K562 (cell line): ENCODE data around the gene ARSD. TPM values are rescaled to one million over a fixed set of nuclear protein-coding genes. Genes with fewer than 3 reads are reported as not detected.

Experiments
- ATAC-seq: fragments of 200-7000 bp; cut with Tn5 transposase; 3 replicates; pipeline ENCODE4 v1.9.1; 2020; ENCODE audit warnings: moderate library complexity
- BruUV-seq: library from RNA; stranded (reverse); fragments of 400-500 nt; replicated peaks from 2 replicates; lab custom pipeline; 2021; lab: Mats Ljungman, UMichigan
- CTCF ChIA-PET: fragments of 300-600 bp; formaldehyde crosslinking; extraction: SDS; loops from one replicate; lab custom pipeline; 2021; ENCODE audit warnings: low intra/inter-chr PET ratio; lab: Yijun Ruan, JAX
- POLR2A ChIA-PET: fragments of 300-600, 350-650 bp; sonication (Branson Sonifier 250); formaldehyde crosslinking; extraction: SDS; loops from one replicate; lab custom pipeline; 2021; ENCODE audit warnings: antibody characterized with exemption, inconsistent platforms; lab: Yijun Ruan, JAX
- DNase-seq, 4 experiments: peaks; one replicate each; pipeline versions ENCODE4 v3.0.0 to v3.0.0-alpha.2; 2011 to 2018; ENCODE audit warnings: low spot score in 3 of 4, mixed read lengths in 3 of 4; ENCODE audit errors: extremely low read depth in 1 of 4
- FAIRE-seq: peaks from 2 replicates; lab custom pipeline; 2011; peaks lifted over from hg19 to GRCh38; lab: Jason Lieb, UNC
- H2AFZ ChIP-seq: 2 replicates; pipeline ENCODE4 v1.6.0; 2011; ENCODE audit warnings: low read depth, low read length, control low read depth, inconsistent platforms
- H3K27ac ChIP-seq: fragments of 200-600 bp; 3 replicates; pipeline ENCODE4 v1.8.0; 2011; ENCODE audit warnings: low read depth, mild to moderate bottlenecking, control low read depth, inconsistent platforms, low read length, moderate library complexity, mixed read lengths; ENCODE audit errors: extremely low read depth
- H3K27me3 ChIP-seq, 2 experiments: fragments of 300-600 bp in 1 of 2; 2 replicates in 1 of 2; 3 replicates in 1 of 2; pipeline versions ENCODE4 v1.6.0 to v1.8.0; 2011; ENCODE audit warnings: inconsistent platforms in 2 of 2, low read length in 2 of 2, mild to moderate bottlenecking in 1 of 2, mixed read lengths in 1 of 2, moderate library complexity in 1 of 2; ENCODE audit not compliant: control insufficient read depth in 2 of 2, insufficient read depth in 2 of 2
- H3K36me3 ChIP-seq: fragments of 300-600 bp; 3 replicates; pipeline ENCODE4 v1.8.0; 2011; ENCODE audit warnings: mild to moderate bottlenecking, low read length, inconsistent platforms; ENCODE audit not compliant: control insufficient read depth, insufficient read depth
- H3K4me1 ChIP-seq, 2 experiments: fragments of 200-600 bp in 1 of 2; replicated peaks in 1 of 2; 2 replicates in 1 of 2; 3 replicates in 1 of 2; pipeline versions ENCODE4 v1.5.1 to v1.8.0; 2011; ENCODE audit warnings: inconsistent platforms in 2 of 2, low read length in 2 of 2, mild to moderate bottlenecking in 1 of 2, mixed read lengths in 1 of 2, moderate library complexity in 1 of 2; ENCODE audit not compliant: control insufficient read depth in 2 of 2, insufficient read depth in 2 of 2
- H3K4me2 ChIP-seq: 2 replicates; pipeline ENCODE4 v1.6.1; 2011; ENCODE audit warnings: low read length, control low read depth, inconsistent platforms, mixed read lengths; ENCODE audit not compliant: insufficient read depth
- H3K4me3 ChIP-seq: fragments of 200-600 bp; sonication (generic), shearing (Covaris generic); 2 replicates; pipeline ENCODE4 v1.5.1; 2016; ENCODE audit warnings: control low read depth, inconsistent platforms
- H3K79me2 ChIP-seq: fragments of 200-600 bp; 3 replicates; pipeline ENCODE4 v1.8.0; 2011; ENCODE audit warnings: low read length, inconsistent platforms; ENCODE audit not compliant: control insufficient read depth, insufficient read depth
- H3K9ac ChIP-seq, 2 experiments: 2 replicates each; pipeline versions ENCODE4 v1.6.0 to v1.6.1; 2011; ENCODE audit warnings: low read depth in 2 of 2, low read length in 2 of 2, control low read depth in 1 of 2, inconsistent platforms in 1 of 2, mild to moderate bottlenecking in 1 of 2, mixed read lengths in 1 of 2; ENCODE audit not compliant: insufficient read depth in 1 of 2
- H3K9me1 ChIP-seq: one replicate; pipeline ENCODE4 v1.6.0; 2011; ENCODE audit warnings: inconsistent platforms, mild to moderate bottlenecking, low read length, moderate library complexity; ENCODE audit not compliant: control insufficient read depth, insufficient read depth
- H3K9me3 ChIP-seq: replicated peaks from 2 replicates; pipeline ENCODE4 v1.5.1; 2011; ENCODE audit warnings: low read depth, low read length, inconsistent platforms; ENCODE audit not compliant: control insufficient read depth, insufficient read depth
- H4K20me1 ChIP-seq: replicated peaks from 2 replicates; pipeline ENCODE4 v1.6.1; 2011; ENCODE audit warnings: low read length, inconsistent platforms, mixed read lengths; ENCODE audit not compliant: control insufficient read depth, insufficient read depth
- ARHGAP35 ChIP-seq: fragments of 450-650 bp; IDR thresholded peaks from 2 replicates; pipeline ENCODE4 v1.6.1; 2018; ENCODE audit not compliant: partially characterized antibody
- CTBP1 ChIP-seq: fragments of 450-650 bp; IDR thresholded peaks from 2 replicates; pipeline ENCODE4 v1.6.1; 2016; ENCODE audit warnings: borderline replicate concordance
- ELF2 ChIP-seq: fragments of 250-450 bp; sonication (Bioruptor Pico); IDR thresholded peaks from 2 replicates; pipeline ENCODE4 v1.5.0; 2021; ENCODE audit warnings: mild to moderate bottlenecking
- ETV1 ChIP-seq: fragments of 450-650 bp; conservative IDR thresholded peaks from 2 replicates; pipeline ENCODE4 v1.6.1; 2016; ENCODE audit warnings: missing genetic modification characterization, control low read depth, low read depth, missing compliant biosample characterization
- HDGF ChIP-seq: fragments of 450-650 bp; IDR thresholded peaks from 2 replicates; pipeline ENCODE4 v1.6.1; 2016
- HLTF ChIP-seq: fragments of 450-650 bp; IDR thresholded peaks from 2 replicates; pipeline ENCODE4 v1.6.1; 2016
- HNRNPLL ChIP-seq: fragments of 200-400 bp; formaldehyde crosslinking; IDR thresholded peaks from 2 replicates; pipeline ENCODE4 v1.6.1; 2017; ENCODE audit warnings: low read length, low read depth, mild to moderate bottlenecking; ENCODE audit not compliant: poor library complexity, severe bottlenecking
- NFRKB ChIP-seq: fragments of 450-650 bp; IDR thresholded peaks from 2 replicates; pipeline ENCODE4 v1.6.1; 2016; ENCODE audit warnings: low read depth
- PATZ1 ChIP-seq: fragments of 250-450 bp; sonication (Bioruptor Pico); IDR thresholded peaks from 2 replicates; pipeline ENCODE4 v1.5.0; 2020; ENCODE audit warnings: mild to moderate bottlenecking, borderline replicate concordance
- PREB ChIP-seq: sonication (generic); formaldehyde crosslinking; IDR thresholded peaks from 2 replicates; pipeline ENCODE4 v1.8.1; 2023; ENCODE audit warnings: mild to moderate bottlenecking, missing genetic modification reagents
- RFX5 ChIP-seq: IDR thresholded peaks from 2 replicates; pipeline ENCODE4 v1.6.1; 2011; ENCODE audit warnings: low read depth, mild to moderate bottlenecking, improper control_type of control experiment, low read length
- TAF1 ChIP-seq: IDR thresholded peaks from 2 replicates; pipeline ENCODE4 v1.6.1; 2011; ENCODE audit warnings: mild to moderate bottlenecking, low read length, moderate library complexity; ENCODE audit not compliant: insufficient read depth, control insufficient read depth, severe bottlenecking; ENCODE audit errors: extremely low read depth
- ZNF133 ChIP-seq: fragments of 250-450 bp; sonication (Bioruptor Pico); IDR thresholded peaks from 2 replicates; pipeline ENCODE4 v1.4.0; 2020; ENCODE audit warnings: mild to moderate bottlenecking
- ZNF232 ChIP-seq: sonication (generic); formaldehyde crosslinking; IDR thresholded peaks from 2 replicates; pipeline ENCODE4 v1.8.0; 2022; ENCODE audit warnings: mild to moderate bottlenecking, missing genetic modification reagents
- in situ Hi-C: fragments of 300-500 bp; cut with MboI; formaldehyde crosslinking; loops from 4 replicates; pipeline ENCODE4 v1.15.0; 2018; ENCODE audit warnings: inconsistent platforms, mixed read lengths
- intact Hi-C: fragments of 100-400 bp; cut with micrococcal nuclease; formaldehyde crosslinking; loops from 2 replicates; pipeline ENCODE4 v1.14.2; 2022
- polyA plus RNA-seq, 8 experiments: library from polyadenylated mRNA; depleted of rRNA in 4 of 8; stranded (reverse) in 5 of 8; unstranded in 3 of 8; fragments of >200 nt; fragmentation: Nextera tagmentation in 2 of 8; fragmentation: Illumina TruSeq in 1 of 8; extraction: Ambion mirVana in 2 of 8; extraction: Trizol in 1 of 8; gene quantifications; 2 replicates each; pipeline versions ENCODE4 v1.2.1 to v1.2.3, GENCODE V29; 2011 to 2014; ENCODE audit warnings: inconsistent platforms in 1 of 8, missing spikeins in 1 of 8
- total RNA-seq, 7 experiments: library from RNA; depleted of rRNA in 6 of 7; stranded (reverse); fragments of >200 nt in 6 of 7; fragmentation: Illumina TruSeq in 2 of 7; extraction: Trizol in 2 of 7; gene quantifications; 2 replicates each; pipeline versions ENCODE4 v1.2.1 to v1.2.3, GENCODE V29; 2011 to 2021; ENCODE audit warnings: low replicate concordance in 1 of 7

ARSD gene
- total and polyA plus RNA-seq, 9 of the 15 experiments (the other 6 are each of a cell fraction or from before 2014, with no cell fraction given) = 0.05 to 0.23 (median 0.09) TPM; not detected in 1

- Histone ChIP-seq H3K4me2 (no peak overlapping the region), H3K4me1 (peaks cover 12 to 32% of the 10 kb centered on the region in 2 experiments; a peak in 4 of 5 replicates), H3K9ac (no peak overlapping the region), H4K20me1 (no peaks in the 10 kb centered on the region), H3K9me1 (no peaks in the 10 kb centered on the region), H3K27ac (no peak overlapping the region), H3K36me3 (no peaks in the 10 kb centered on the region), H3K9me3 (peaks cover 12% of the 10 kb centered on the region), H3K79me2 (no peaks in the 10 kb centered on the region), H2AFZ (no peak overlapping the region), H3K27me3 (no peaks in the 10 kb centered on the region), H3K4me3 (no peak overlapping the region)
- ChIA-PET CTCF (no interaction called here), POLR2A (no interaction called here)
- intact Hi-C loops (loop anchor here (5.0 kb wide), 1 partner anchor 97 kb away; no protein-coding TSS in a partner anchor), in situ Hi-C loops (no loop called here)
- no peak for FAIRE-seq
- no peak for DNase-seq
- BruUV-seq = no TSS peak
- ATAC-seq = no peak
- TF ChIP-seq NFRKB = no peak
- no peak for TF ChIP-seq HLTF
- no peak for TF ChIP-seq RFX5
- no peak for TF ChIP-seq PATZ1 (CRISPR knock-in tag)
- TF ChIP-seq ZNF133 (CRISPR knock-in tag) = no peak
- TF ChIP-seq ZNF232 (CRISPR knock-in tag) = no peak
- no peak for TF ChIP-seq ETV1
- TF ChIP-seq HDGF = no peak
- no peak for TF ChIP-seq PREB (CRISPR knock-in tag)
- TF ChIP-seq CTBP1 = no peak
- TF ChIP-seq HNRNPLL = no peak
- TF ChIP-seq ARHGAP35 = no peak
- TF ChIP-seq ELF2 = no peak
- no peak for TF ChIP-seq TAF1
Measured at GRCh38 chrX:2870650-2871049, 58.5 kb downstream of the ARSD start.
